ENCODE data around the gene SYT9. TPM values are rescaled to one million over a fixed set of nuclear protein-coding genes. Genes with fewer than 3 reads are reported as not detected.

SYT9 gene
- total and polyA plus RNA-seq, 12 donors: 0.01 to 0.66 (median 0.32) TPM; not detected in 3

DNA sequence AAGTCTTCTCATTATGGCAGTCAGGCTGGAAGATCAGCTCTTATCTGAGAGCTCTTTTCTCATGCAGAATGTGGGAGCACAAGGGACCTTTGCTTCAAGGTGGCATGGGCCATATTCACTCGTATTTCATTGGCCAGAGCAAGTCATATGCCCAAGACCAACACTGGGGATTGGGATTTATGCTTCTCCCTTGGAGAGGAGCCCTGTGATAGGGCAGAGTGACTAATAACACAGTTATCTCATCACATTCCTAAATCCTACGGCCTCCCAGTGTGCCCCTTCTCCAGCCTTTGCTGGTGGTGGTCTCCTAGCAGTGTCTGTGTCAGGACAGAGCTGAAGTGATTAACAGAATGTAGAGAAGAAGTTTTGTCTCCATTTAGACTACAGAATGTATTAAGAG is 48.6 kb downstream of the SYT9 start:
- H3K27ac ChIP-seq: no peak overlapping the region
- DNase-seq (no peak), ATAC-seq (no peak)
- no peak overlapping the region for H3K4me3 ChIP-seq
- 61 to 62% methylated on average over 2 of the region's 2 CpGs for WGBS, 2 donors
- peaks cover 0 to 5% (median 0%) of the 10 kb centered on the region in 11 donors for H3K9me3 ChIP-seq
- no peaks in the 10 kb centered on the region for H3K36me3 ChIP-seq
- TF ChIP-seq CTCF (IDR thresholded peaks at IDR 0.05): no peak
- H3K27me3 ChIP-seq: no peaks in the 10 kb centered on the region
- H3K4me1 ChIP-seq: no peaks in the 10 kb centered on the region
- intact Hi-C loops (cut with DNase I): no loop called here

DNA sequence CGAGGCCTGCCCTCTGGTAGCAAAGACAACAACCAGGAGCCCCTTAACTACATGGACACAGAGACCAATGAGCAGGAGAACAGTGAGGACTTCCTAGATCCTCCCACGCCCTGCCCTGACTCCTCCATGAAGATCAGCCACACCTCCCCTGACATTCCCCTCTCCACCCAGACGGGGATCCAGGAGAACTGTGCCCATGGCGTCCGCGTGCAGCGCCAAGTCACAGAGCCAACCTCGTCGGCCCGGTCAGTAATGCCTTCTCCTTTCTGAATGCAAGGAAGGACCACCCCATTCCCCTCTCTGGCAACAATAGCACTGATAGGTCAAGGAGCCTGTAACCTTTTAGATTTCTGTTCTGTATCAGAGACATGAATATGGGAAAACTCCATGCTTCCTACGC is 51.4 kb downstream of the SYT9 start:
- ATAC-seq (no peak), DNase-seq (no peak)
- WGBS, 2 donors: 90 to 95% methylated on average over 11 of the region's 11 CpGs
- TF ChIP-seq CTCF (IDR thresholded peaks at IDR 0.05): no peak
- no peaks in the 10 kb centered on the region for H3K27me3 ChIP-seq
- intact Hi-C loops (cut with DNase I): no loop called here
- no peaks in the 10 kb centered on the region for H3K36me3 ChIP-seq
- H3K4me3 ChIP-seq: no peak overlapping the region
- H3K9me3 ChIP-seq: no peaks in the 10 kb centered on the region
- no peak overlapping the region for H3K27ac ChIP-seq
- H3K4me1 ChIP-seq: no peaks in the 10 kb centered on the region

DNA sequence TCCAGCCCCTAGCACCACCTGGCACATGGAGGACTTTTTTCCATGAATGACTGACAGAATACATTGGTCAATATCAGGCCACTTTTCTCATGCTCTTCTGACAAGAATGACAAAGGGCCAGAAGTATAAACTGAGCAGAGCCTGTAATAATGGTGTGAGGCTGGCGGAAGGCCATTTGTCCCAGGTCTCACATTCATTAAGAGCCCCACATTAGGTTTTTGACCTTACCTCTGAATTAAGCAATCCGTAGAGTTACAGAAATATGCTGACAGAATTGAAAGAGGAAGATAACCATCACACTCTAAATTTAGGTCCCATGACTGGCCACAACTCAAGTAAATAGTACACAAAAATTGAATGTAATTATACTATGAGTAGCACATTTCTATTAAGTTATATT is 55.2 kb downstream of the SYT9 start:
- Histone ChIP-seq H3K27ac (no peak overlapping the region), H3K4me3 (no peak overlapping the region), H3K27me3 (no peaks in the 10 kb centered on the region), H3K4me1 (no peaks in the 10 kb centered on the region), H3K36me3 (no peaks in the 10 kb centered on the region), H3K9me3 (no peaks in the 10 kb centered on the region)
- DNase-seq (no peak), ATAC-seq (no peak)
- no peak for TF ChIP-seq CTCF (IDR thresholded peaks at IDR 0.05)
- WGBS, 2 donors: 77 to 80% methylated on average over 2 of the region's 2 CpGs
- intact Hi-C loops (cut with DNase I): no loop called here

DNA sequence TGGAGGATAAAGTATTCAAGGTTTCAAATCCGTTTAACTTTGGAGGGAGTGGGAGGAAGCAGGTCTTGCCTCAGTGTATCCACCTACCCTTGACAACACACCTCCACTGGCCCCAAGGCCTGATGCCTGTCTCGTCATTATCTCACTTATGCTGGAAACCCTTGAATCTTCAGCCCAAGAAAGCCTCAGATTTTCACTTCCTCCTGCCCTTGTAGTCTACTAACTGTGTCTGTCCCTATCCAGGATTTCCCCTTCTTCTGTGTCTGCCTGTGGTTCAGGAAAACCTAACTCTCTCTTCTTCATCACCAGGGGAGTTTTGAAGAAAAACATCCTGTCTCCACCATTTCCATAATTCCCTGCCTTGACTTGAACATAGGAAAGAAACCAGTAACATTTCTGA is 56.1 kb downstream of the SYT9 start:
- H3K4me1 ChIP-seq: no peaks in the 10 kb centered on the region
- ATAC-seq (no peak), DNase-seq (no peak)
- no peaks in the 10 kb centered on the region for H3K36me3 ChIP-seq
- intact Hi-C loops (cut with DNase I): no loop called here
- TF ChIP-seq CTCF (IDR thresholded peaks at IDR 0.05): no peak
- H3K27ac ChIP-seq: no peak overlapping the region
- 77 to 86% methylated on average over 2 of the region's 2 CpGs for WGBS, 2 donors
- no peaks in the 10 kb centered on the region for H3K27me3 ChIP-seq
- H3K4me3 ChIP-seq: no peak overlapping the region
- no peaks in the 10 kb centered on the region for H3K9me3 ChIP-seq

DNA sequence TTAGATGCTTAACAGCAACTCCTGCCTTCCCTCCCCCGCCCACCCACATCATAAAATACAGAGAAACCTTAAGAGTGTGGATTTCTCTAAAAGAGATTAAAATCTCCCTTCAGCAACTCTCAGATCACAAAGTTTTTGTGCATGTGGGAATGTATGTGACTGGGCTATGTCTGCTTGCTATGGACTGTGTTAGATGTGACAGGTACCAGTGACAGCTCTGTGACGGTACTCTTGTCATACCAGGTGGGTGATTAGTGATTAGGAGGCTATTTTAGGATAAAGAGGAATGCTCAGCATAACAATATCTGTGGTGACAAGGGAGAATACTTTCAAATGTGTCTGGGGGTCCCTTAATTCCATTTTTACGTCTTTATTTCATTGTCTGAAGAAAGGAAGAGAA is 60.2 kb downstream of the SYT9 start:
- DNase-seq (no peak), ATAC-seq (peak in 1 of 8 donors; percentile 83)
- H3K9me3 ChIP-seq: peaks cover 0 to 3% (median 0%) of the 10 kb centered on the region in 11 donors
- TF ChIP-seq CTCF (IDR thresholded peaks at IDR 0.05): no peak
- H3K27me3 ChIP-seq: no peaks in the 10 kb centered on the region
- H3K27ac ChIP-seq: no peak overlapping the region
- WGBS, 2 donors: 33 to 43% methylated on average over 3 of the region's 3 CpGs
- H3K4me1 ChIP-seq: no peaks in the 10 kb centered on the region
- no peak overlapping the region for H3K4me3 ChIP-seq
- H3K36me3 ChIP-seq: no peaks in the 10 kb centered on the region
- intact Hi-C loops (cut with DNase I): no loop called here
